Right hindlimb (tissue), 1 donor: ENCODE measurements around the gene TMTC2.

Experiments used
- DNase-seq: peaks from one replicate; pipeline ENCODE4 v3.0.0-alpha.2; 2018

TMTC2 gene

DNA sequence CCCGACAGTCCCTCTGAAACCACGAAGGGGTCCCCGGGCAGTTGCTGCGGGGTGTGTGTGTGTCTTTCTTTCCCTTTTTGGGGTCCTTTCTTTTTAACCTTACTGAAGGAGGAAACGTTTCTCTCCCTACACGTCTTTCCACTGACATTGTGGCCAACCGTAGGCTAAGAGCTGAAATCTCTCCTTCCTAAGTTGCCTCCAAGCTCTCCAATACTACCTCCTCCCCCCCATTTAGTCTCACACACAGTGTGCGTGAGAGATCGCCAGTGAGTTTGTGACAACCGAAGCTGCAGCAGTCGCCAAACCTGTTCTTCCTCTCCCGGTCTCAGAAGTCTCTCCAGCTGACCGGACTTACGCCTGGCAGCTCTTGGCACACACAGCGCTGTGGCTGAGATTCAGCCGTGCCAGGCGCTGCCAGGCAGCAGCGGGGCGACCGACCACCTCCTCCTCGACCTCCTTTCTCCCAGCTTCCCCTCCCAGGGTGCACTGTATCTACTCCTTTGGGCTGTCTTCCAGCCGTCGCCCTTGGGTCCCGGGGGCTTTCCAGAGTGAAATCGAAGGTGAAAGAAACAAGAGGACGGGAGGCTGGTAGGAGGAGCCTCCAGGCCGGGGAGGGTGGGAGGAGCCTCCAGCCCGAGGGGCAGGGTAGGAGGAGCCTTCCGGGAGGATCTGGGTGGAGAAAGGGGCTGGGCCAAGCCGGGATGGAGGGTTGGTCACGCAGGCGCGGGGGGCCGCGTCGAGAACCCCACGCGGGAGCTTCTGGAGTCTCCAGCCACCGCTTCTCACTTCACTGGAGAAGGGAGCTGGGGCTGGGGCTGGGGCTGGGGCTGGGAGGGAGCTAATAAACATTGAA lies at the start of gene TMTC2:
TSS of gene TMTC2 (plus strand) at position 739 of the 853 bp plus-strand sequence.
- peak; percentile 97 for DNase-seq

DNA sequence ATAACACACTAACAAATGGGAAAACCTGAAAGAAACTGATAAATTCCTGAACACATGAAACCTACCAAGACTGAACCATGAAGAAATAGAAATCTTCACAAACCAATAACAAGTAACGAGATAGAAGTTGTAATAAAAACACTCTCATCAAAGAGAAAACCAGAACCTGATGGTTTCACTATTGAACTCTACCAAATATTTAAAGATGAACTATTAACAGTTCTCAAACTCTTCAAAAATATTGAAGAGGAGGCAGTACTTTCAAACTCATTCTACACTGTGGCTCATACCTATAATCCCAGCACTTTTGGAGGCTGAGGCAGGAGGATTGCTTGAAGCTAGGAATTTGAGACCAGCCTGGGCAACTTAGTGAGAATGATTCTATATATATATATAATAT lies 48.4 kb upstream of the TMTC2 start:
- DNase-seq: no peak

DNA sequence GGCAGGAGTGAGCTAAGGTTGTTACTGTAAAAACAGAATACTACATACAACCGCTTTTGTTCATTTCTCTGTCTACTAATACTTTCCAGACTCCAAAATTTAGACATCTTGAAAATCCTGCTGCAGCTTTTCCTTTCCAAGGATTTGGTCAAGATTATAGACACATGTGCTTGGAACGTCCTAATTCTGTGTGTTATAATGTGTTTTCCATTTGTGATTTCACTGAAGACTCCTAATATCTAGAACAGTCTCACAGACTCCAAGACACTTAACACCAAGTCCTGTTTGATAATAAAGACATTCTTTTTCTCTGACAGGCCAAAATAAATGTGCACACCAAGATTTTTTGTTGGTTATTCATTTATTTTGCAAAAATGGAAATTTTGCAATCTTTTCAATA lies 41.8 kb upstream of the TMTC2 start:
- no peak for DNase-seq

DNA sequence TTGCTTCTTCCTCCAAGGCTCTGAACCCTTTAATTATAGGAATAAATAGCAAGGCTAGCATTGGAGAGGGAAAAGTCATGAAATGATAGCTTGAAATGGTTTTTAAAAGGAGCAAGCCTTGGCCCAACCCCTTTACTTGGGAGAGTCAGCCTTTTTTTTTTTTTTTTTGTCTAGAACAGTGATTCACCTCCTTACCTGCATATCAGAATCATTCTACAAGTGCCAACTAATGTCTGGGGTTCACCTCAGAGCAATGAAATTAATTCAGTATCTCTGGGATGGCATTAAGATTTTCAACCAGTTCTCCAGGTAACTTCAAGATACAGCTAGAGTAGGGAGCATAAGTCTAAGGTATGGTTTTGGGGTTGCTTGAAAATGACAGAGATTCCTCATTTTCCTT lies 41.3 kb upstream of the TMTC2 start:
- no peak for DNase-seq

DNA sequence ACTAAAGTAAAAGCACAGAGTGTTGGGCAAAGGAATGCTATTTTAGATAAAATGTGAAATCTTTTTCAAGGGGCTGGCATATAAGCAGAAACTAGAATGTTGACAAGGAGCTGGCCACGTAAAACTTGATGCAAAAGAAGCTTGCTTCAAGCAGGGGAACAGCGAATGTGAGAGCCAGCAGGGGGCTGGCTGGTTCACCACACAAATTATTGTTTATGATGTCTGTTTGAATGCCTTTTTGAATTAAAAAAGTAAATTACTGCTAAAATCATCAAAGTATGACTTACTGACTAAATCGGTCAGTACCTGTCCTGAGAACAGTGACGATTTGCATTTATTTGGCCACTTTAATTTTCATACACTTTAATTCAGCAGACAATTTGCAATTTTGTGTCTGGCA lies 38.9 kb upstream of the TMTC2 start:
- no peak for DNase-seq

DNA sequence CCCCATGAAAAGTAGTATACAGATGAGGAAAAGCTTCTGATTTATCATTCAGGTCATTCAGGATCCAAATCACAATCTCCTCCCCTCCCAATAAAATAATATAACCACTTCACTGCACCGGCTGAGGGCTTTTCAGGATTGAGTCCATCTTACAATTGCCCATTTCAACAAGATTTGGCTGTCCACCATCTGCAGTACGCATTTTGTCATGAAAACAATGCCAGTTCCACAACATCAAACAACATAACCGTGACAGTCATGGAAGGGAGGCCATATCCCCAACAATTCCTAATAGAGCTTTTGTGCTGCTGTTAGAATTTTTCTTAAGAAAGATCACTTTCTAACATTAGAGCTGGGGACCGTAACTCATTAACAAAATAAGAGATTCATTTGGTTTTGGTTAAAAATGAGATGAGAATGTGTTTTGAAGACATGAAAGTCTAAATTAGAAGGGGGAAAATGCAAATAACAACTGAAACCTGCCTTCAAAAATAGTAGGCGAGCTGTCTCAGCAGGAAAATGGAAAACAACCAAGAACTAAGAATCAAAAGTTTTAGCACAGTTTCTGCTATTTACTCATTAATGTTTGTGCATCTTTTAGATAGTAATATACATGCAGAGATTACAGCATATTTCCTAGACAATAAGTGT lies 38.3 kb upstream of the TMTC2 start:
- DNase-seq: no peak

DNA sequence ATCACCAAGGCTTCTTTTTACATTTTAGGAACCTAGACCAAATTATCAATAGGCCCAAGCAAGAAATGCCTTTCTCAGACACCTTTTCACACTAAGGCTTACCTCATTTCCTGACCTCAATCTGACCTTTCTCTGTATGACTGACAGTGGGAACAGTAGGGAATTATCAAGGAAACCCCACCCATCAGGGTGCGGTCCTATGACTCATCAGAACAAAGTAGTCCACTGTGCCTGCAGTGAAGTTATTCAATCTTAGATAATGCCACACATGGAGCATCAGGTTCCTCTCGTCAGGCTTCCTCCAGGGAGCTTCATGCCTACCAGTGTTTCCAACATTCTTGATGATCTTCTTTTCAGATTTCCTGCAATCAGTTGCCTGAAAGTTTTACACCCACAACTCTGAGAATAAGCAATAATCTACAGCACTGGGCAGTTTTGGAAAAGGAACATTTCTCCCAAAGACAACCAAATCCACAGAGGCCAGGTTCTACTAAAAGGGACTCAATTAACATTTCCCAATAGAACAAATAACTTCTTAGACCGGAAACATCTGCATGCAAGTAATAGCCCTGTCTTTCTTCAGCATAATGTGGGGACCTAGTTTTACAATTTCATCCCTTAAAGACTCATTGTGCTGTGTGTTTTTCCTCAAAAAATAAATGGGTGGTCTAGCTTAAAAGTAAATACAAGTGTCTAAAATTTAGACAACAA lies 35.9 kb upstream of the TMTC2 start:
- no peak for DNase-seq

DNA sequence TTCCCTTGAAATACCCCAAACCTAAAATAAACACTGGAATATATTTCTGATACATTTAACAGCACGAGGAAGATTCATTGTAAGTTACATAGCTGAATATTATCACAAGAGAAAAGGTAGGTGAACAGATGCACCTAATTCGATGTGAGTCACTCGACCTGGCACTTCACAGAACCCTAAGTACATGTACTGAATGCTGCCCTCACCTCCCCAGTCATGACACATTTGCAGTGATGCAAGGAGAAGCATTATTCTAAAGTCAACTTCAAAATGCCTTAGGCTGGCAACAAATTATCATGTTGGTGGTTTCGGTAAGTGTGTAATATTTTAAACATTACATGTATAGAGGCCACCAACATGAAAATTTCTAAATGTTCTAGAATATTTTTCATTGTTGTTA lies 35.2 kb upstream of the TMTC2 start:
- DNase-seq: no peak

DNA sequence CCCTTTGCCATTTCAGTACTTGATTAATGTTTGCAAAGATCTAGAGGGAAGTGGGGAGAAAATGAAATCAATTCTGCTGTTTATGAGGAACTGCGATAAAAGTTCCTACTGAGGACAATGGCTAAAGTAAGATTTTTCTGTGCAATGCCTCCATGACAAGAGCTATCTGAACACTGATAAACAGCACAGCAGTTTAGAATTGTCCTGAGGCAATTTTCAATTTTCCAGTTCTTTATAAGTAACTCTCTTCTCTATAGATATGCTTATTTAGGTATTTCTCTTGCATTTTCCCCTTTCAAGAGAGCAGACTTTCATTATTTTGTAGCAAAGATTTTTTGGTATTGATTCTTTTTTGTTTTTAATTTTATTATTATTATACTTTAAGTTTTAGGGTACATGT lies 34.6 kb upstream of the TMTC2 start:
- no peak for DNase-seq

DNA sequence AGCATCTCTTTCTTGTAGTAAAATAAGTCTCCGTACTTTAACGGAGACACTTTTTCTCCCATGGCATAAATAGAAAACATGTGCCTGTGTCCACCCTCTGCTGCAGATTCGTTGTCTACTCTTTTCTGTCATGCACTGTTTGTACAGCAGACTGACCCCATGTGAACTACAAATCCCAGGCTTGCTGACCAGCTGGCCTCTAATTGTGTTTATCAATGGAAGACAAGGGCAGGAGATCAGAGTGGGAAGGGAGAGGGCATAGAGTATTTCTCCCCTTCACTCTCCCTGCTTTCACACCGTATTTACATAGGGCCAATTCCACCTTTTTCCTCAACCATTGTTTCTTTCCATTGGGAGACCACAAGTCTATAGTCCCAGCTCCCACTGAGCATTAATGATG lies 31.0 kb upstream of the TMTC2 start:
- DNase-seq: no peak

DNA sequence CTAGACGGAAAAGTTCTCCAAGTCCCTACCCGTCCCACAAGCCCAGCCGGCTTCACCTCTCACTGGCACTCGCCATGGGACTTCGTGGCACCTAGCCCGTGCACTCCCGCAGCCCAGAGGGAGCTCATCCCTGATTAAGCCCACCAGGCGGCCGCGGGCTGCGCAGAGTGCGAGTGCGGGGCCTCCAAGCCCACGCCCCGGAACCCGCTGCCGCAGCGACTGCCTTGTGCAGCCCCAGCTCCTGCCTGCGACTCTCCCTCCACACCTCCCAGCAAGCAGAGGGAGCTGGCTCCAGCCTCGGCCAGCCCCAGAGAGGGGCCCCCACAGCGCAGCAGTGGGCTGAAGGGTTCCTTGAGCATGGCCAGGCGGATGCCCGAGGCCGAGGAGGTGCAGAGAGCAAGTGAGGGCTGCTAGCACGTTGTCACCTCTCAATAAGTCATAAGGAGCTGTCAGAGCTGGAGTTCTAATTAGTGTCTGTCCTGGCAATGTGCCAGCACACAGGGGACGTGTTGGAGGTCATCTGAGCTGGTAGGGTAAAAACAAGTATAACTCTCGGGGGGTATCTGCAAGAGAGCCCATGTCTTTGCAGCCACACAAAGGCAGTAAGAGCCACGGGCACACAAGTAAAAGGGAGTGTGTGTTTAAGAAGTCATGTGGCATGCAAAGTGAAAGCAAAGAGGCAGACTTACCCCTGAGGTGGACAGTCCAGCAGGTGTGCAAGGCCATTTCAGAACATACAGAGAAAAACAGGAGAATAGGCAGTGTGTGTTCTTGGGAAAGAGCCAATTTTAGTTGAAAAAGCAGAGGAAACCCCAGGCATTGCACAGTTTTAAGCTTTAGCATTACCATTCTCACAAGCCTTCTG lies 27.1 kb upstream of the TMTC2 start:
- no peak for DNase-seq

DNA sequence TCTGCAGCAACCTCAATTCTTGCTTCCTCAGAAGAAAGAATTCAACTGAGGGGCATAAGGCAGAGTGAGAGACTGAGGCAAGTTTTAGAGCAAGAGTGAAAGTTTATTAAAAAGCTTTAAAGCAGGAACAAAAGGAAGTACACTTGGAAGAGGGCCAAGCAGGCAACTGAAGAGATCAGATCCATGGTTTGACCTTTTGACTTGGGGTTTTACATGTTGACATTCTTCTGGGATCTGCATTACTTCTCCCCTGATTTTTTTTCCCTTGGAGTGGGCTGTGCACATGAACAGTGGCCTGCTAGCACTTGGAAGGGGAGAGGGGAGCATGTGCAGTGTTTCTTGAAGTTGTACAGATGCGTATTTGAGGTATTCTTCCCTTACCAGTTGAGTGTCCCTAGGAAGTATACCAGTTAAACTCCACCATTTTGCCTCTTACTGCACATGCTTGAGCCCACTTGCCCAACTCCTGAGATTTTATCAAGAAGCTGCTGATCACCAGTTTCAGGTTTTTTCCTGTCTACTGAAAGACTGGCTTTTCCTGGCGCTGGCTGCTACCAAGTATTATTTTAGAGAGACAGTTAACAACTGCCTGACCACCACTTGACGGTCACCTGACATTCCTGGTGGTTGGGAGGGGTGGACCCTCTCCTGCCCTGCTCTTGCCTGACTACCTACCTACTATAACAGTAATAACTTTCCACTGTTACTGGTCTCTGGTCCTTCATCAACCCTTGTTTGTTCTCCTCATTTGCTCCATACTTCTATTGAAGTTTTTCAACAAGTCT lies 26.0 kb upstream of the TMTC2 start:
- no peak for DNase-seq

DNA sequence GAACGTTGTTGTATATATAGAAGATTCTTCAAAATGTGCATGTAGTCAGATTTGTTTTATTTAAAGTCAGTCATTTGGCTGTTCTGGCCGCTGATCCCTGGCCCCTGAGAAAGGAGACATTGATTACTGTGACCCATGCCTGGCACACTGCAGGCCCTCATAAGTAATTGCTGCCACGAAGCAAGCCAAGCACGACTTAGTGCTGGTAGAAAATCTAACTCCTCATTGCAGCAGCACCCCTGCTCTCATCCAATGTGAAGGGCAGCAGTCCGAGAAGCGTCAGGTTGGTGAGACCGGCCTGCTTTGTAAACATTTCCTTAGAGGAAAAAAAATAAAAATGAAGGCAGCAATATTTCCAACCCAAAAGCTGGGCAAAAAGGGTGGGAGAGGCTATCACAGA lies 22.8 kb upstream of the TMTC2 start:
- no peak for DNase-seq

DNA sequence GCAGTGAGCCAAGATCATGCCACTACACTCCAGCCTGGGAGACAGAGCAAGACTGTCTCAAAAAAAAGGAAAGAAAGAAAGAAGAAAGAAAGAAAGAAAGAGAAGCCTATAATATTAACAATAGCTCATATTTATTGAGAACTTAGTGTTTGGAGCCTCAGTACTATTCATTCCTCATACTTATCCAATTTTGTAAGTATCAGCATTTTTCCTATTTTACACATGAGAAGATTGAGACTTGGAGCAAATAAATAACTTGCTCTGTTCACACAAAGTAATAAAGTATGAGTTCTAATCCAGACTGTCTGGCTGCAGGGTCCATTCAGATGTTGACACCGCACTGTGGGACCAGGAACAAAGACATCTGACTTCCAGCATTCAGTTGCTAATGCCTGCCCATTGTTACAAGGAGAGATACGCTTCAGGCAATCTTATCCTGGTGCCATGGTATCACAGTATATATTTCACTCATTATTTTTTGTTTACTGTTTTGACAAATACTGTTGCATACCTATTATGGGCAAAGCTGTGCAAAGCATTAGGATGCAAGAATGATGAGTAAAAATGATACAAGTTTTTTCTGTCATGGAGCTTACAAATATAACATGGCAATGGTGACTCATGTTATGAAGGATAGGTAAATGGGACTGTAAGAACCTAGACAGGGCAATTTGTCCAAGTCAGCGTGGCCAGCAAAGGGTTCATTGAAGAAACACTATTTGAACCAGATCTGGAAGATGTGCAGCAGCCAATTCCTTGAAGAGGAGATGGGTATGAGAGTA lies 21.4 kb upstream of the TMTC2 start:
- no peak for DNase-seq

DNA sequence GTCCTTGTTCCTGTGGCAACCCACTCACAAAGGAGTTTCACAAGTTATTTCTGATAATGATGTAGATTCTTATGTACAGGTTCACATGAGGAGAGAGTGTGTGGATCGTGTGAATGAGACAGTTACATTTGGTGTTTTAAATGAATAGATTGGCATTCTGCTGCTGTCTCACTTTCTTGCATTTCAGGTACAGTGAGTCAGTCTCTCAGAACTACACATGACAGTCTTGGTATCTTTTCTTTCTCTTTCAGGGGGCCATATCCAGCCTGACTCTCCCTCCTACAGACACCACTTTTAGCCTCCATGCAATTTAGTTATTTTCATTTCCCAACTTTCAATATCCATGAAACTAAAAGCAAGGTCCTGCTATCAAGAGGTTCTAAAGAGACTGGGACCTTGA lies 19.9 kb upstream of the TMTC2 start:
- no peak for DNase-seq

DNA sequence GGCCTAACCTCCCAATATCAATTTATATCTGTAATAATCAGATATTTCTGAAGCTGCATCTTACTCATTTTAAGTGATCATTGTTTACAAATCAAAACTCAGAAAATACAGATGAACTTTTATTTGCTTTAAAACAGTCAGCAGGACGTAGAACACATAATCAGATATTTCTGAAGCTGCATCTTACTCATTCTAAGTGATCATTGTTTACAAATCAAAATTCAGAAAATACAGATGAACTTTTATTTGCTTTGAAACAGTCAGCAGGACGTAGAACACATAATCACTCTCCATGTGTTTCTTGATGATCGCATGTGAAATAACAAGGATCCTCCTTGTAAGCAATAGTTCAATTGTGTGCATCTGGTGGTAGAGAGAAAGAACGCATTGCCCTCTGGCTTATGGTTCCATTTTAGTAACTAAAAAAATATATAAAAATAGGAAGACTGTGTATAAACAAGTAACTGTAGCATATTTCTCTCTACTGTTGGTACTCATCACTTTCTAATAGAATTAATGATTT lies 15.0 kb upstream of the TMTC2 start:
- DNase-seq: no peak

DNA sequence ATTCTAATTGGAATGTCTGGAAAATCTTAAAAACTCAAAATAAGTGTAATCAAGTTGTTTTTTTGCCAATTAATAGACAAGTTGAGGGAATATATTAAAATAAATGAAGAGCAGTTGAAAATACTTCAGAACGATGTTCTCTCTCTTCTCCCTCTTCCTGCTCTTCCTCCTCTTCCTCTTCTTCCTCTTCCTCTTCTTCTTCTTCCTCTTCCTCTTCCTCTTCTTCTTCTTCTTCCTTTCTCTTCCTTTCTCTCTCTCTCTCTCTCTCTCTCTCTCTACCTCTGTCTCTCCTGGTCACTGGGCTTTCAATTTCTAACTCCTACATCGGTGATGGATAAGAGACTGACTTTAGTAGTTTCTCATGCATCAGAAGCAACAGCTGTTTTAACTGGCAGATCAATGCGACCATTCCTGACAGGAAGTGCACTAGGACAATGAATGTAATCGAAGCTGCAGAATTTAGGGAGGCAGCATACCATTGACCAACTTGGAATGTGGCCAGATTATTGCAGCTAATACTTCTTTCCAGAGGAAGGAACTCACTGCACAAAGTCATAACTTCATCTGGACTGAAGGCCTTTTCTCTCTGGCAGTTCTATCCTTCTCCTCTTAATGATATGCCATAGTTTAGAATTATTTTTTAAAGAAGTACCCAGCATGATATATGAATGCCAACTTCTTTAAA lies 13.8 kb upstream of the TMTC2 start:
- no peak for DNase-seq

DNA sequence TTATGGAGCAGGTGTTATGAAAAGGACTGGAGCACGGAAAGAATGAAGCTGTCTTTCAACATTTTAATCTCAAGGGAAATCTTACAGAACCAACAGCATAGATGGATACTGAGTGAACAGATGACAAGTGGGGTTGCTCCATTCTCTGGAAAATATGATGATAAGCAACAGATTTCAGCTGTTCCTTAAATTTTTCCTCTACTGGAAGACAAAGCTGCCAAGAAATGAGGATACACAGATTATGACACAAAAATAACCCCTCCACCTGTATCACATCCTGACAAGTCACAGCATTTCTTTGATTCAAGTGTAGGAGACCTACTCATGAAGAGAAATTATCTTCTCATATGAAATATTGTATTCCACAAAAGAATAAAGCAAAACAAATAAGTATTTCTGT lies 13.0 kb upstream of the TMTC2 start:
- no peak for DNase-seq

DNA sequence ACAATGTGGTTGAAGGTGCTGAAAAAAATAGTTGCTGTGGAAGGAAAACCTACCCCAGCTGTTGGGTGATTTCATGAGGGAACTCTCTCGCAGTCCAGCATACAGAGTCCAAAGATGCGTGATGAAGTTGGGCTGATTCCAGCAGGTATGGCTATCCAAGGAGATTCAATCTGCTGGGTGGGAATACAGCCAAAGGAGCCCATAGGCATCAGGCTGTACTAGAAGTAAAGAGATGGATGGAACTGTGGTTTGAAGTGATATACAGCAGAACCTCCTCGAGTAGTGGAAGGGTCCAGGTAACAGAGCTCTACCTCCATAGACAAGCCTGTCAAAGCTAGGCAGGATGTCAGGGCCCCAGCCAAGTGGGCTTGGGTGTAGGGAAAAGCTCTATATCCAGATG lies 11.5 kb upstream of the TMTC2 start:
- no peak for DNase-seq

DNA sequence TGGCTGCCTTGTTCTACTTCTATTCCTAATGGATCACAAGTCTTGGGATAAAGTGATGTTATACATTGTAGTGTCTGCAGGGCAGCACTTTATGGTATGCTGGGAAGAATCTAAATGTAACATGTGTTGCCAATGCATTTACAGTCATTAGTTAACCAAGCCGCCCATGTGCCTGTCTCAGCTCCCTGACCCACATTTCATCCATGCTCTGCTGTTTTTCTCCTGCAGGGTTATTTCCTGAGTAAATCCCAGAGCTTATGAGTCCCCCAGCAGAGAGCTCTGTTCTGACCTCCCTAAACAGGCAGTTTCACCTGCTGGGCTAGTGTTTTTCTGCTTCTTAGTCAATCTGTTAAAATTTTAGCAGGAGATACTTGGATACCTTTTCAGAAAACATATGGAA lies 4.4 kb upstream of the TMTC2 start:
- no peak for DNase-seq
